ENCODE measurements around the gene CD48.

GRCh38 chr1:160723332-160723731 lies 11.7 kb upstream of the CD48 start:
- TF ChIP-seq POLR2A (IDR thresholded peaks at IDR 0.05; ENCODE audit: low read depth, low read length) = no peak
- no peak for TF ChIP-seq TAF1 (IDR thresholded peaks at IDR 0.05; ENCODE audit: borderline replicate concordance, low read depth, low read length)
- TF ChIP-seq POLR2AphosphoS5 (IDR thresholded peaks at IDR 0.05; ENCODE audit: low read depth, low read length) = no peak
